ENCODE data around the gene TMEM138.

Gene TMEM138

GRCh38 chr11:61413496-61413895, 51.3 kb downstream of the TMEM138 start:
- no peak for DNase-seq

- no peak for DNase-seq
Measured at GRCh38 chr11:61414547-61414946, 52.4 kb downstream of the TMEM138 start.

- no peak for DNase-seq
Measured at GRCh38 chr11:61415381-61415780, 53.2 kb downstream of the TMEM138 start.

DNA sequence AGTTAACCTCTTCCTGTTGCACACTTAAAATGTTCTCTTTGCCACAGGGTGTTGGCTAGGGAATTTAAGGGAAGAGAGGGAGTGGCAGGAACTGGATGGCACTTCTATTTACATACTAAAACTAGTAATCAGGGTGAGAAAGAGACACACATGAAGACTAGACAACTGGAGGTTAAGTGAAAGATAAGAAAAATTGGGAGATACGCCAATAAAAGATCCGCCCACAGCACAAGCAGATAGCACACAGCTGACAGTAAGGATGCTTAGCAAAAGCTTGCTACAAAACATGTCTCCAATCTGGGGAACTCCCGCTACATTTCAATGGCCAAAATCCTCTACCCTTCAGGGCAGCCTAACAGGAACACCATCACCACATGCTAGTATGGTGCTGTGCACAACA, 54.8 kb downstream of the TMEM138 start:
- no peak for DNase-seq

DNA sequence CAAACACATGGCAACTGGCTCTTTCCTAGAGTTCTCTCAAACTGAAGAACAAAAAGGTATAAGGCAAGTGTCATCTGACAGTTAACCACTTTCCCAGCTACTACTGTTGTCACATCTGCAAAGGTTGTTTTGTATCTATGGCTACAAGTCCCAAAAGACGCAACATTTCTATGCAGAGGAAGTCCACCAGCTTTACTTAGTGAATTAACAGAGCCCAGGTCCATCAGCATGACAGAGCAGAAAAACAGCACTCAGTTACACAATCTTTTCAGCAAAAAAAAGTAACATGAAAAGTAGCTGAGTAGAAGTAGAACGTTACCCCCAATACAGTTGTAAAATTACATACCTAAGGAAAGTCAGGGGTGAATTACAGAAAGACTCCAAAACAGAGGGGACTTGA, 55.5 kb downstream of the TMEM138 start:
- no peak for DNase-seq

- DNase-seq = no peak
Measured at GRCh38 chr11:61418136-61418535, 56.0 kb downstream of the TMEM138 start.
